Activated naive CD8-positive, alpha-beta T cell treated with anti-CD3 and anti-CD28 coated beads, Interleukin-2, amount 50 U/mL, for 16 hours (primary cell): ENCODE measurements around the gene GJC3.
"Not testable (repeated sequence)": the region's sequence is repeated elsewhere in the genome, so short reads cannot be mapped to it uniquely, and the experiment has no call there.

Experiments
- DNase-seq: peaks from one replicate; pipeline ENCODE4 v3.0.0-alpha.2; 2020; ENCODE audit warnings: low read depth, low spot score

Gene GJC3, protein sequence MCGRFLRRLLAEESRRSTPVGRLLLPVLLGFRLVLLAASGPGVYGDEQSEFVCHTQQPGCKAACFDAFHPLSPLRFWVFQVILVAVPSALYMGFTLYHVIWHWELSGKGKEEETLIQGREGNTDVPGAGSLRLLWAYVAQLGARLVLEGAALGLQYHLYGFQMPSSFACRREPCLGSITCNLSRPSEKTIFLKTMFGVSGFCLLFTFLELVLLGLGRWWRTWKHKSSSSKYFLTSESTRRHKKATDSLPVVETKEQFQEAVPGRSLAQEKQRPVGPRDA

DNA sequence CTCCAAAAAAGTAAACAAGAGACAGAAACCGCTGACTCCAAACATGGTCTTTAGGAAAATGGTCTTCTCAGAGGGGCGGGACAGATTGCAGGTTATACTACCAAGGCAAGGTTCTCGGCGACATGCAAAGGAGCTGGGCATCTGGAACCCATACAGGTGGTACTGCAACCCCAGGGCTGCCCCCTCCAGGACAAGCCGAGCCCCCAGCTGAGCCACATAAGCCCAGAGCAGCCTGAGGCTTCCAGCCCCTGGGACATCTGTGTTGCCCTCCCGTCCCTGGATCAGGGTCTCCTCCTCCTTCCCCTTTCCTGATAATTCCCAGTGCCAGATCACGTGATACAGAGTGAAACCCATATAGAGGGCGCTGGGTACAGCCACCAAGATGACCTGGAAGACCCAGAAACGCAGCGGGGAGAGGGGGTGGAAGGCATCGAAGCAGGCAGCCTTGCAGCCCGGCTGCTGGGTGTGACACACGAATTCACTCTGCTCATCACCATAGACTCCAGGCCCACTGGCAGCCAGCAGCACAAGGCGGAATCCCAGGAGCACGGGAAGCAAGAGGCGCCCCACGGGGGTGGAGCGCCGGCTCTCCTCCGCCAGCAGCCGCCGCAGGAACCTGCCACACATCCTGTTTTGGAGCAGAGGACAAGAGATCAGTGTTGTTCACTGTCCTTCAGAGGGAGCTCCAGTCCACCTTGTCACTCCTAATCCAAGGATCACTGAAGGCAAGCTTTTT, at the start of gene GJC3:
Gene GJC3, minus strand, starts transcription at position 627 of the 736 bp plus-strand sequence. Its CDS starts 0 bp downstream, at position 627.
- no peak for DNase-seq

DNA sequence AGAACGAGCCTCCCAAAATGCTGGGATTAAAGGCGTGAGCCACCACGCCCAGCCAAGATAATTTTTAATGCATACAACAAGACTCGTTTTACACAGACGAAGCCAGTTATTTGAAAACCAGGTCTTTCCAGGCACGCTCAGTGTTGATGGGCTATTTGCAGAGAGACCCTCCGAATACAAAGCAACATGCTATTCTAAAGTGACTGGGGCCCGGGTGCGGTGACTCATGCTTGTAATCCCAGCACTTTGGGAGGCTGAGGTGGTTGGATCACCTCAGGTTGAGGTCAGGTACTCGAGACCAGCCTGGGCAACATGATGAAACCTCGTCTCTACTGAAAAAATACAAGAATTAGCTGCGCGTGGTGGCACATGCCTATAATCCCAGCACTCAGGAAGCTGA, 47.2 kb upstream of the GJC3 start:
- no peak for DNase-seq

DNA sequence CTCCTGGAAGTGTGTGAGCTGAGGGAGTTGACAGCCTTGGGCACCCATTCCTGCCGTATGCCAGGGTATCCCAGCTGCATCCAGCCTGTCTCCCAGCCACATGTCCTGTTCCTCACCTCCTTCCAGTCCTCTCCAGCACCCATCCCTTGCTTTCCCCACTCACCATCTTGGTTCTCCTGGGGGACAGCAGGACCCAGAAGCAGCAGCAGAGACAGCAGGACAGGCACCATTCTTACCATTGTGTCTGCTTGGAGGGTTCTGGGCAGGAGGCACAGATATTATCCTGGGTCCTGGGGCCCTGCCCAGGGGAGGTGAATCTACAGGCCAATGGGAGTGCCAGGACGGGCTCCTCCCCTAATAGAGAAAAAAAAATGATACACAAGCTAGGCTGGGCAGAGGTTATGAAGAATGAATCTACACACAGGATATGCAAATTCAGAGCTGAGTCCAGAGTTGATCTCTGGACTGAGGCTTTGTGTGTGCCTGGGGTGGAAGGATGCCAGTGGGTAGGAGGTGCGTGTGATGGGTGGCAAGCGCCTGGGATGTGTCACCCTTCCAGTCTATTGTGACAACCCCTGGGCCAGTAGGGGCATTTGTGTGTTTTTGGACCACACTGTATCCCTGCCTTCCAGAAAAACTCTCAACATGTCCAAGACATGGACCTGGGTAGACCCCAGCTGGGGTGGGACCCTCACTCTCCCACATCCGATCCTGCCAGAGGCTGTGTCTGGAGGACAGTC, 46.5 kb upstream of the GJC3 start, which contains the start of gene AZGP1:
Gene AZGP1, minus strand, starts transcription at position 250 of the 740 bp plus-strand sequence. Its CDS starts 11 bp downstream, at position 239.
- DNase-seq, result no peak

DNA sequence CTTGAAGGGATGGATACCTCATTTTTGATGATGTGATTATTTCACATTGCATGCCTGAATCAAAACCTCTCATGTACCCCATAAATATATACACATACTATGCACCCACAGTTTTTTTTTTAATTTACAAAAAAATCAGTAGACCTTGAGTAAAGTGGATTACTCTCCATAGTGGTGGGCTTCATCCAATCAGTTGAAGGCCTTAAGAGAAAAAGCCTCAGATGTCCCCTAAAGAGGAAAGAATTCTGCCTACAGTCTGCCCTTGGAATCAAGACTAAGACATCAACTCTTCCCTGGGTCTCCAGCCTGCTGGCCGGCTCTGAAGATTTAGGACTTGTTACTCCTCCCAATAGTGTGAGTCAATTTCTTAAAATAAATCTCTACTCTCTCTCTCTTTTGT, 45.3 kb upstream of the GJC3 start:
- DNase-seq, result no peak

DNA sequence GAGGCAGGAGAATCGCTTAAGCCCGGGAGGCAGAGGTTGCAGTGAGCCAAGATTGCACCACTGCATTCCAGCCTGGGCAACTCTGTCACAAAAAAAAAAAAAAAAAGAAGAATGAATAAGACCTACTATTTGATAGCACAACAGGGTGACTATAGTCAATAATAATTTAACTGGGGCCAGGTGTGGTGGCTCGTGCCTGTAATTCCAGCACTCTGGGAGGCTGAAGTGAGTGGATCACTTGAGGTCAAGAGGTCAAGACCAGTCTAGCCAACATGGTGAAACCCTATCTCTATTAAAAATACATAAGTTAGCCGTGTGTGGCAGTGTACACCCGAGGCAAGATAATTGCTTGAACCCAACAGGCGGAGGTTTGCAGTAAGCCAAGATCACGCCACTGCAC, 44.4 kb upstream of the GJC3 start:
- DNase-seq, result not testable (repeated sequence)

DNA sequence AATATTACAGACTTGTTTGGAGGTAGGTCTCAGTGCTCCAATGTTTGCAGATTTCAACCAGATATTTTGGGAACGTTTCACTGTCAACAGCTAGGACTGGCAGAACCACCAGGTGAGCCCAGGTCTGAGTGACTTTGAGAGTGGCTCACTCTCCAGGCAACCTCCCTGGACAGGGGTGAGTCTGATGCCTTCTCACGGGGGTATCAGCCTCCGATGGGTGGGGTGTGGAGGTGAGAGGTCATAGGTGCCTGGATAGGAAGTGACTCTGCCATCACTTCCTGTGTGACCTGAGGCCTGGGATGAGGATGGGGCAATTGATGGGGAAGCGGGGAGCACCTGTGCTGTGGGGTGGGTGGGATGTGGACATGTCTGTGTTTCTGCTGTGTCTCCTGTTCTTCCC, 41.8 kb upstream of the GJC3 start:
- DNase-seq, result no peak

DNA sequence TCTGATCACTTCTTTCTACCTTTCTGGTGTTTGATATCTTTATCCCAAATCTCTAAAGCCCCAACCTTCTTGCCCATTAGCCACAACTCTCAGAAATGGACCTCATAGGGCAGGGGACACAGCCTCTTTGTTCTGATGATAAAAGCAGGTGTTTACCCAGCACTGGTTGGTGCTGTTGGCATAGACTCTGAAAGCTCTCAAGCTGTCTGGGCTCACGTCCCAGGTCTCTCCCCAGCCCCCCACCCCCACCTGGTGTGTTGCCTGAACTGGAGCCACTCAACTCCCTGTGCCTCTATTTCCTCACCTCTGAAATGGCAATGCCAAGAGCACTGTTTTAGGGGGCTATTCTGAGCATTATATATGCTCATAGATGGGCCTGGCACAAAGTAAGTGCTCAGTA, 40.4 kb upstream of the GJC3 start:
- DNase-seq, result not testable (repeated sequence)

DNA sequence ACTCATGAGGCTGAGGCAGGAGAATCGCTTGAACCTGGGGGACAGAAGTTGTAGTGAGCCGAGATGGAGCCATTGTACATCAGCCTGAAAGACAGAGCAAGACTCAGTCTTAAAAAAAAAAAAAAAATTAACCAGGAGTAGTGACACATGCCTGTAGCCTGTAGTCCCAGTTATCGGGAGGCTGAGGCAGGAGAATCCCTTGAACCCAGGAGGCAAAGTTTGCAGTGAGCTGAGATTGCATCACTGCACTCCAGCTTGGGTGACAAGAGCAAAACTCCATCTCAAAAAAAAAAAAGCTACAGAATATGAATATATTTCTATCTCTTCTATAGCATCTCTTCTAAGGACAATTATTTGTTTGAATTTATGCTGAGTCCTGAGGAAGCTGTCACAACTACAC, 39.9 kb upstream of the GJC3 start:
- DNase-seq, result no peak

DNA sequence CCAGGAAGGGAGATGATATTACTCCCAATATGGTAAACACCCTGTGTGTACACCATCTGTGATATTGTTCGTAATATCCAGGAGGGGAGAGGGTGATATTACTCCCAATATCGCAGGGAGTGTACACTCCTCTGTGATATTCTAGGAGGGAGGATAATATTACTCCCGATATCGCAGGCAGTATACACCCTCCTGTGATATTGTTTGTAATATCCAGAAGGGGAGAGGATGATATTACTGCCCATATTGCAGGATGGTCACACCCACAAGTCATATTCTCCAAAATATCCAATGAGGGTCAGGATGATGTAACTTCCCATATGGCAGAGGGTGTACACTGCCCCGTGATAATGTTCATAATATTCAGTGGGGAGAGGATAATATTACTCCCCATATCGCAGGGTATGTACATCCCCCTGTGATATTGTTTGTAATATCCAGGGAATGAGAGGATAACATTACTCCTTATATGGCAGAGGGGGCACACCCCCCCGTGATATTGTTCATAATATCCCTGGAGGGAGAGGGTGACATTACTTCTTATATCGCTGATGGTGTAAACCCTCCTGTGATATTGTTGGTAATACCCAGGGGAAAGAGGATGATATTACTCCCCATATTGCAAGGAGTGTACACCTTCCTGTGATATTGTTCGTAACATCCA, 29.3 kb upstream of the GJC3 start:
- no peak for DNase-seq

DNA sequence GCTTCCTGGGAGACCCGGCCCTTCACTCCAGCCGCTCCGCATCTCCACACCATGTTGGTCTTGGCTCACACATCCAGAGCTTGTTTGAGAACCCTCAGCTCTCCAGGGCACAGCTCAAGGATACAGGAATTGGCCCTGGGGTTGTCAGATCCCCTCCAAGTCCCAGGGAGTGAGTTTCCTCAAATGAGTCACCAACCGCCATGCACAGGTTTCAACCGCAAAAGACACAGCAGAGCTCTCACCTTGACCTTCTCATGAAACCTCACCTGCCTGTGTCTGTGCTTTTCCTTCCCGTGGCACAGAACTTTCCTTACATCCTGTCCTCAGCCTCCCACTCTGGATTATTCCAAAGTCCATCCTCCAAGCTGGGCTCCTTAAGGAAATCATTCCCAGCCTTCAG, 25.8 kb upstream of the GJC3 start:
- DNase-seq, result no peak

DNA sequence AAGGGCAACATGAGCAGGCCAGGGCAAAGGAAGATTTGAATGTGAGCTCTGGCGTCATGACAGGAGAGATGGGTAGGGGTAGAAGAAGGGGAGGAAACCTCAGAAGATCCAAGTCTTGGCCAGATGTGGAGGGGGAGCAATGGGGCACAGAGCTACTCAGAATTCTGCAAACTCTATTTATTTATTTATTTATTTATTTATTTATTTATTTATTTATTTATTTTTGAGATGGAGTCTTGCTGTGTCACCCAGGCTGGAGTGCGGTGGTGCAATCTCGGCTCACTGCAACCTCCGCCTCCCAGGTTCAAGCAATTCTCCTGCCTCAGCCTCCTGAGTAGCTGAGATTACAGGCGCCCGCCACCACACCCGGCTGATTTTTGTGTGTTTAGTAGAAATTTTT, 25.2 kb upstream of the GJC3 start:
- DNase-seq, result not testable (repeated sequence)

DNA sequence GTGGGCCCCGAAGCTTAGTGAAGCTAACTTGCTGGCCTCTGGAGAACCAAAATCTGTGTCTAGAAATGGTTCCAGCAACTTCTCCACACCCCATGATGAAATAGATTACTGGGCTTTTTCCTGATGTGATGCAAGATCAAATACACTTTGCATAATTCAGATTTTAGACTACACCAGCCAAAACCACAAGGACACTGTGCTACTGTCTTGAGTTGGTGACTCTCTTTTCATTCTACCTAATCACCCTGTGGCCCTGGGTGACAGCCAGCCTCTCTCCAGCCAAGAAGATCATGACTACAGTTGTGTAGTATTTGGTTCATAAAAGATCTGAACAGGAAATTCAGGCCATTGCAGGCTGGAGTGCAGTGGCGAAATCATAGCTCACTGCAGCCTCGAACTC, 24.2 kb upstream of the GJC3 start:
- DNase-seq, result no peak

DNA sequence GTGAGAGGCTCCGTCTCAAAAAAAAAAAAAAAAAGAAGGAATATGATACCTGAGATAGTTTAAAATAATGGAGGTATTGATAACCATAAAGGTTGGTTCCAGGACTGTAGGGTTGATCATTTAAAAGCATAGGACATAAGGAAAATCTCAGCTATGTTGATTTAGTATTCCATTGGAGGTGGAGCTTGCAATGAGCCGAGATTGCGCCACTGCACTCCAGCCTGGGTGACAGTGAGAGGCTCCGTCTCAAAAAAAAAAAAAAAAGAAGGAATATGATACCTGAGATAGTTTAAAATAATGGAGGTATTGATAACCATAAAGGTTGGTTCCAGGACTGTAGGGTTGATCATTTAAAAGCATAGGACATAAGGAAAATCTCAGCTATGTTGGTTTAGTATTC, 23.2 kb upstream of the GJC3 start:
- DNase-seq, result not testable (repeated sequence)

DNA sequence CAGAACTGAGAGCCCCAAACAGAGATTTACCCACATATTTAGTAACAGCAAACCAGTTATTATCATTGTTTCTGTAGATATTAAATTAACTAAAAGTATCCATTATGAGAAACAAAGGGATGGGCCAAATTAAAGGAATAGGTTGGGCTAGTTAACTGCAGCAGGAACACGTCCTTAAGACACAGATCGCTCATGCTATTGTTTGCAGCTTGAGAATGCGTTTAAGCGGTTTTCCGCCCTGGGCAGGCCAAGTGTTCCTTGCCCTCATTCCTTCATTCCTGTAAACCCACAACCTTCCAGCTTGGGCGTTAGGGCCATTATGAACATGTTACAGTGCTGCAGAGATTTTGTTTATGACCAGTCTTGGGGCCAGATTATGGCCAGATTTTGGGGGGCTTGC, 21.4 kb upstream of the GJC3 start:
- DNase-seq, result not testable (repeated sequence)

DNA sequence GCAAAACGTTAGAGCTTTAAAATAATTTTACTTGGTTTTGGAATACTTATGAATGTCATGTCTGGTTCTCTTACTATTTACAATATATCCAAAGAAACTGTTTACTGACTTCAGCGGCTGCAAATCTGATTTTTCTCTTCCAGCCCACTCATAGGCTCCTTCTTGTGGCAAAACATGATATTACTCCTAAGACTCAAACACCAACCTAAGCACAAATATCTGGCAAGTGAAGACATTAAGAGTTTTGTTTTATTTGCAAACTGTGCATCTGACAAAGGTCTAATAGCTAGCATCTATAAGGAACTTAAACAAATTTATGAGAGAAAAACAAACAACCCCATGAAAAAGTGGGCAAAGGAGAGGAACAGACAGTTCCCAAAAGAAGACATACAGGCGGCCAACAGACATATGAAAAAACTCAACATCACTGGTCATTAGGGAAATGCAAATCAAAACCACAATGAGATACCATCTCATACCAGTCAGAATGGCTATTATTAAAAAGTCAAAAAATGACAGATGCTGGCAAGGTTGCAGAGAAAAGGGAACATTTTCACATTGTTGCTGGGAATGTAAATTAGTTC, 20.3 kb upstream of the GJC3 start:
- no peak for DNase-seq

DNA sequence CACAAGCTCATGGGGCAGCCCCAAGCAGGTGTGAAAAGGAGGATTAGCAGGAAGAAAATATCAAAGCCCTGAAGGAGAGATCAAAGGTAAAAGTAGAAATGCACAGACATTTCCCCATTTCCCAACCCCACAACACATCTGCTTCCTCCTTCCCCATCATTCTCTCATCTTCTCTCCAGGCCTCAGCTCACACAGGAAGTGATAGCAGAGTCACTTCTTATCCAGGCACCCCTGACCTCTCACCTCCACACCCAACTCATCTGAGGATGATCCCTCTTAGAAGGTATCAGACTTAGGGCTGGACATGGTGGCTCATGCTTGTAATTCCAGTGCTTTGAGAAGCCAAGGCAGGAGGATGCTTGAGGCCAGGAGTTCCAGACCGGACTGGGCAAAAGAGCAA, 18.2 kb upstream of the GJC3 start:
- DNase-seq, result no peak

DNA sequence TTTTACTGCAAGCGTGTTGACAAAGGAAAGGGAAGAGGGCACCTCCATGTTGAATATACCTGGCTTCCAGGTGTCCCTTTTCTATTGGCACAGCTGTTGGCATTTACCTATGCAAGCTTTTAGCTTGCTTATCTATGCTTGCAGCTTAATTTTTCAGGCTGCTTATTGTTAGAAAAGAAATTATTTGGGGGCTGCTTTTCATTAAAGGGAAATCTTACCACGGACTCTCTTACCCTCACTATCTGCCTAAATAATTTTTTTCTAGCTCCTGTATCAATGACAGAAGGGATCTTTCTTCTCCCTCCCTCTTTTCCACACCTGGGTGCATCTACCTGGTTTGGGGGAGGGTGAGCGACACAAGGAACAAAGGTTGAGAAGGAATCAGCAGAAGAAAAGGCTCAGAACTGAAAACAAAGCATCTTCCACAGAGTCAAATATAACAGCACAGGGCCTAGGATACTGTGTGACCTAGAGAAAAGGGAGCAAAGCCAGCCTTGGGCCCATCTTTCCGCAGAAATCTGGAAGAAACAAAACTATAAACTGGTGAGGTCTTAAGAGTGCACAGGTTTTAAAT, 15.2 kb upstream of the GJC3 start:
- no peak for DNase-seq

DNA sequence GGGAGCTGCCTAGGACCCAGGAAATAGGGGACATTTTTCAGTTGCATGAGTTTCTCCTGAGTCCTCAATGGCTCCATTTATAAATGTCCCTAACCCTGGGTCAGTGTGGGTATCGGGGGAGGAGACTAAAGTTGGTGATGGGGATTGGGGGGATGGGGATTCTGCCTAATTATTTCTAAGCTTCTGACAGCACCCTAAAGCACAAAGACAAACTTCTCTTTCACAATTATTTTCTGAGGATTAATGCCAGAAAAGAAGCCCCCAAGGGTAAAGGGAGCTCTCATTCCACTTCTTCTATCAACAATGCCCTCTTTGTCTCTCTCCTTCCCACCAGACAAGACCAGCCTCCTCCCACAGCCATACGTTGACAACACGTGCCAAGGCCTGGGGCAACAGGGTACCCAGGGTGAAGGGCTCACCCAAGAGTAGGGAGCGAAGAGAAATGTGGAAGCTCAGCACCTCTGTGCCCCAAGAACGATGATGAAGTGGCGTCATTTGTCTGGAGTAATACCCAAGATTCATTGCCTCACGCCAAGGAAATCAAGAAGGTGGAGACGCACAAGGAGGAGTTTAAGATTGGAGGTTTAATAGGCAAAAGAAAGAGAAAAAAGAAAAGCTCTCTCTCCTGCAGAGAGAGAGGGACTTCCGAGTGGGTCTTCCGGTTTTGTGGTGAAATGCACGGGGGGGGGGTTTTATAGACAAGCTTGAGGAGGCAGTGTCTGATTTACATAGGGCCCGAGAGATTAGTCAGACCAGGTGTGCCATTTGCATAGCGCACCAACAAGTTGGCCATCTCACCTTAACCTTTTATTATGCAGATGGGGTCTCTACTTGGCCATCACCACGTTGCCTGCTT, 14.4 kb upstream of the GJC3 start:
- no peak for DNase-seq

DNA sequence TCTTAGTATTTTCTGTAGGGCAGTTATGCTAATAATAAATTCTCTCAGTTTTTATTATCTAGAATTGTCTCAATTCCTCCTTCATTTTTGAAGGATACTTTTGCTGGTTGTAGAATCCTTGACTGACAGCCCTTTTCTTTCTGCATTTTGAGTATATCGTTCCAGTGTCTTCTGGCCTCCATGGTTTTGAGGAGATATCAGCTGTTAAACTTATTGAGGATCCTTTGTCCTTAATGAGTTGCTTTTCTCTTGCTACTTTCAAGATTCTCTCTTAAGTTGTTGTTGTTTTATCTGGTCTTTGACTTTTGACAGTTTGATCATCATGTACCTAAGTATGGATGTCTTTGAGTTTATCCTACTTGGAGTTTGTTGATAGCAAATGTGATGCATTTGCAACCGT, 8.9 kb upstream of the GJC3 start:
- no peak for DNase-seq

DNA sequence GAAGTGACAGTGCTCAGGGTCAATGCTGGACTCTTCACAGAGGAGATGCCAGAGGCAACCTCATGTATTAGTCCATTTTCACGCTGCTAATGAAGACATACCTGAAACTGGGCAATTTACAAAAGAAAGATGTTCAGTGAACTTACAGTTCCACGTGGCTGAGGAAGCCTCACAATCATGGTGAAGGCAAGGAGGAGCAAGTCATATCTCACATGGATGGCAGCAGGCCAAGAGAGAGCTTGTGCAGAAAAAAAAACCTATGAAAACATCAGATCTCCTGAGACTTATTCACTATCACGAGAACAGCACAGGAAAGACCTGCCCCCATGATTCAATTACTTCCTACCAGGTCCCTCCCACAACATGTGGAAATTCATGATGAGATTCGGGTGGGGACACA, 5.6 kb upstream of the GJC3 start:
- DNase-seq, result not testable (repeated sequence)
